HL-60 (cell line): ENCODE measurements around the gene FBXW5.

Experiments
- CTCF ChIP-seq: IDR thresholded peaks from one replicate; pipeline ENCODE4 v1.5.1; 2011; ENCODE audit warnings: low read length, control low read depth, inconsistent platforms; ENCODE audit not compliant: insufficient read depth
- GABPA ChIP-seq: IDR thresholded peaks from 2 replicates; pipeline ENCODE4 v1.6.1; 2012; ENCODE audit warnings: low read depth
- POLR2AphosphoS5 ChIP-seq: IDR thresholded peaks from 2 replicates; pipeline ENCODE4 v1.6.1; 2012; ENCODE audit warnings: low read depth
- REST ChIP-seq: IDR thresholded peaks from 2 replicates; pipeline ENCODE4 v1.6.1; 2012; ENCODE audit warnings: low read depth; ENCODE audit not compliant: insufficient replicate concordance
- SPI1 ChIP-seq: IDR thresholded peaks from 2 replicates; pipeline ENCODE4 v1.6.1; 2012; ENCODE audit warnings: low read depth, mild to moderate bottlenecking, borderline replicate concordance

GRCh38 chr9:136983167-136983566, 38.6 kb upstream of the FBXW5 start:
- no peak for TF ChIP-seq SPI1
- TF ChIP-seq CTCF = no peak
- TF ChIP-seq POLR2AphosphoS5 = no peak
- no peak for TF ChIP-seq GABPA
- TF ChIP-seq REST = no peak
